ENCODE data around the gene TRIM7.

DNA sequence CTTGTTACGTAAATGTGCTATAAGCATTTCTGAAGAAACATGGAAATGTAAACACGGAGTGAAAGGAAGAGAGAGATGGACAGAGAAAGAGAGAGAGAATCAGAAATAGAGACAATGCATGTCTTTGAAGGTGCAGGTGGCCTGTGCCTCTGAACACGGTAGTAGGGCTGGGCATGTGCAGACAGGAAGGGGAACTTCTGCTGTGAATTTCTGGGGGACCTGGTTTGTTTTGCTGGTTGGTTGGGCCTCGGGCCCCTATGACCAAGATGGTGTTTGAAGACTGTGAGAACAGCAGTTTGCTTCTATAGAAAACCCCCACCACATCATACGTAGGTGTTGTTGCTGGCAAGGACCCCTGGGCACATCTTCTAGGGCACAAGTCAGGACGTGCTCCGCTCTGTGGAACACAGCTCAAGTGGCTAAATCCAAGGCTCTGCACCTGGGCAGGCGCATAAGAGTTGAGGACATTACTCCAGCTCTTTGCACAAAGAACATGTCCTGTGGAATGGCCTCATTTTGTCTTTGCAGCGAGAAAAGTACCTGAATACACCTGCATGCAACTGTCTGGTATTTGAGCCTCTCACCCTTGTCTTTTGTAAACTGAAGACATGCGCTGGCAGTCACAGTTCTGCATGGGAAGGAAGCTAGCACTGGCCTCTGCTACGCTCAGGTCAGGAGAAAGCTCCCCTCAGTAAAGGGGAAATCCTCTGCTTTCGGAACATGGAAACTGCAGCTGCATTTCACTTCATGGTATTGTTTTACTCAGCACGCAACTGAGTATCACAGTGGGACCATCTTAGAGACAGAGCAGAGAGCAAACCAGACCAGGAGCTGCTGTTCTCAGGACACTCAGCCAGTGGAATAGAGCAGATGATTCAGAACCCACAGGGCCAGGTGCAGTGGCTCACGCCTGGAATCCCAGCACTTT lies 54.9 kb downstream of the TRIM7 start:
- TF ChIP-seq, protein P1, sequence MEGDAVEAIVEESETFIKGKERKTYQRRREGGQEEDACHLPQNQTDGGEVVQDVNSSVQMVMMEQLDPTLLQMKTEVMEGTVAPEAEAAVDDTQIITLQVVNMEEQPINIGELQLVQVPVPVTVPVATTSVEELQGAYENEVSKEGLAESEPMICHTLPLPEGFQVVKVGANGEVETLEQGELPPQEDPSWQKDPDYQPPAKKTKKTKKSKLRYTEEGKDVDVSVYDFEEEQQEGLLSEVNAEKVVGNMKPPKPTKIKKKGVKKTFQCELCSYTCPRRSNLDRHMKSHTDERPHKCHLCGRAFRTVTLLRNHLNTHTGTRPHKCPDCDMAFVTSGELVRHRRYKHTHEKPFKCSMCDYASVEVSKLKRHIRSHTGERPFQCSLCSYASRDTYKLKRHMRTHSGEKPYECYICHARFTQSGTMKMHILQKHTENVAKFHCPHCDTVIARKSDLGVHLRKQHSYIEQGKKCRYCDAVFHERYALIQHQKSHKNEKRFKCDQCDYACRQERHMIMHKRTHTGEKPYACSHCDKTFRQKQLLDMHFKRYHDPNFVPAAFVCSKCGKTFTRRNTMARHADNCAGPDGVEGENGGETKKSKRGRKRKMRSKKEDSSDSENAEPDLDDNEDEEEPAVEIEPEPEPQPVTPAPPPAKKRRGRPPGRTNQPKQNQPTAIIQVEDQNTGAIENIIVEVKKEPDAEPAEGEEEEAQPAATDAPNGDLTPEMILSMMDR (conservative IDR thresholded peaks at IDR 0.05; ENCODE audit: low read depth, low read length): no peak
- TF ChIP-seq RAD21 (IDR thresholded peaks at IDR 0.05; ENCODE audit: low read length) (no peak), CHD1 (IDR thresholded peaks at IDR 0.05; ENCODE audit: low read depth, low read length) (no peak), POLR2A (IDR thresholded peaks at IDR 0.05; ENCODE audit: low read depth, low read length) (no peak), NFE2L2 (IDR thresholded peaks at IDR 0.05; ENCODE audit: low read depth, low read length) (no peak), RCOR1 (IDR thresholded peaks at IDR 0.05; ENCODE audit: insufficient replicate concordance, low read length) (no peak), MAZ (IDR thresholded peaks at IDR 0.05; ENCODE audit: borderline replicate concordance, low read depth, low read length) (no peak)
- TF ChIP-seq, protein P2, sequence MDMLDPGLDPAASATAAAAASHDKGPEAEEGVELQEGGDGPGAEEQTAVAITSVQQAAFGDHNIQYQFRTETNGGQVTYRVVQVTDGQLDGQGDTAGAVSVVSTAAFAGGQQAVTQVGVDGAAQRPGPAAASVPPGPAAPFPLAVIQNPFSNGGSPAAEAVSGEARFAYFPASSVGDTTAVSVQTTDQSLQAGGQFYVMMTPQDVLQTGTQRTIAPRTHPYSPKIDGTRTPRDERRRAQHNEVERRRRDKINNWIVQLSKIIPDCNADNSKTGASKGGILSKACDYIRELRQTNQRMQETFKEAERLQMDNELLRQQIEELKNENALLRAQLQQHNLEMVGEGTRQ (IDR thresholded peaks at IDR 0.05; ENCODE audit: low read depth, low read length): no peak

Measured in IMR-90 (cell line).